ENCODE data around the gene BAIAP3.
A peak's percentile ranks its signal among the peaks of the same experiment; 100 is the strongest.

Gene BAIAP3

GRCh38 chr16:1351582-1352362, 18.3 kb downstream of the BAIAP3 start, which contains the start of the genes GNPTG and TSR3:
Gene GNPTG, plus strand, starts transcription at chr16:1351931. Its CDS starts 35 bp downstream, at chr16:1351966.
Gene TSR3, minus strand, starts transcription at chr16:1351878. Its CDS starts 74 bp downstream, at chr16:1351804.
- peak; percentile 87 for DNase-seq
- no peaks in the 10 kb centered on the region for H3K9me3 Mint-ChIP-seq
- peaks cover 25% of the 10 kb centered on the region for H3K4me1 Mint-ChIP-seq
- H3K4me3 Mint-ChIP-seq: peak within 1 kb of the TSS; percentile 97
- peaks cover 8% of the 10 kb centered on the region for H3K27me3 Mint-ChIP-seq (ENCODE audit: low read depth, poor library complexity)
- H3K27ac Mint-ChIP-seq: peak within 1 kb of the TSS; percentile 74
- H3K36me3 Mint-ChIP-seq (ENCODE audit: low read depth): no peaks in the 10 kb centered on the region
- no peak for TF ChIP-seq CTCF (IDR thresholded peaks at IDR 0.05)

GRCh38 chr16:1354815-1355540, 21.5 kb downstream of the BAIAP3 start:
- H3K9me3 Mint-ChIP-seq: no peaks in the 10 kb centered on the region
- H3K4me3 Mint-ChIP-seq: peak overlapping the region; percentile 54
- no peak for DNase-seq

GRCh38 chr16:1355591-1355990, 22.1 kb downstream of the BAIAP3 start:
- DNase-seq: no peak
- Mint-ChIP-seq H3K9me3 (no peaks in the 10 kb centered on the region), H3K27me3 (ENCODE audit: low read depth, poor library complexity) (peaks cover 8% of the 10 kb centered on the region), H3K36me3 (ENCODE audit: low read depth) (peaks cover 4% of the 10 kb centered on the region), H3K4me1 (peaks cover 25% of the 10 kb centered on the region), H3K4me3 (no peak overlapping the region), H3K27ac (no peak overlapping the region)
- TF ChIP-seq CTCF (IDR thresholded peaks at IDR 0.05): no peak

More at GRCh38 chr16:1354815-1355540, 21.5 kb downstream of the BAIAP3 start:
- Mint-ChIP-seq H3K27me3 (ENCODE audit: low read depth, poor library complexity) (peaks cover 8% of the 10 kb centered on the region), H3K4me1 (peaks cover 25% of the 10 kb centered on the region), H3K36me3 (ENCODE audit: low read depth) (peaks cover 4% of the 10 kb centered on the region), H3K27ac (peak overlapping the region; percentile 69)
- TF ChIP-seq CTCF (IDR thresholded peaks at IDR 0.05): no peak

GRCh38 chr16:1356061-1356900, 22.8 kb downstream of the BAIAP3 start:
- Mint-ChIP-seq H3K27ac (no peak overlapping the region), H3K4me1 (peaks cover 25% of the 10 kb centered on the region), H3K27me3 (ENCODE audit: low read depth, poor library complexity) (peaks cover 8% of the 10 kb centered on the region), H3K36me3 (ENCODE audit: low read depth) (peaks cover 4% of the 10 kb centered on the region), H3K4me3 (no peak overlapping the region), H3K9me3 (no peaks in the 10 kb centered on the region)
- TF ChIP-seq CTCF (IDR thresholded peaks at IDR 0.05): no peak
- no peak for DNase-seq

- H3K9me3 Mint-ChIP-seq: no peaks in the 10 kb centered on the region
- H3K4me1 Mint-ChIP-seq: peaks cover 18% of the 10 kb centered on the region
- TF ChIP-seq CTCF (IDR thresholded peaks at IDR 0.05): no peak
- H3K27me3 Mint-ChIP-seq (ENCODE audit: low read depth, poor library complexity): peaks cover 1% of the 10 kb centered on the region
- H3K4me3 Mint-ChIP-seq: no peak overlapping the region
- DNase-seq: no peak
- H3K36me3 Mint-ChIP-seq (ENCODE audit: low read depth): peaks cover 4% of the 10 kb centered on the region
- H3K27ac Mint-ChIP-seq: no peak overlapping the region
Measured at GRCh38 chr16:1357906-1358566, 24.6 kb downstream of the BAIAP3 start.
